SKM-1 (cell line): ENCODE data around the gene MCCC1.
"Not testable (repeated sequence)": the region's sequence is repeated elsewhere in the genome, so short reads cannot be mapped to it uniquely, and the experiment has no call there.

ENCODE experiments used
- DNase-seq: peaks from one replicate; lab custom pipeline; 2025; ENCODE audit not compliant: unreplicated experiment; lab: John Stamatoyannopoulos, UW

MCCC1 gene

DNA sequence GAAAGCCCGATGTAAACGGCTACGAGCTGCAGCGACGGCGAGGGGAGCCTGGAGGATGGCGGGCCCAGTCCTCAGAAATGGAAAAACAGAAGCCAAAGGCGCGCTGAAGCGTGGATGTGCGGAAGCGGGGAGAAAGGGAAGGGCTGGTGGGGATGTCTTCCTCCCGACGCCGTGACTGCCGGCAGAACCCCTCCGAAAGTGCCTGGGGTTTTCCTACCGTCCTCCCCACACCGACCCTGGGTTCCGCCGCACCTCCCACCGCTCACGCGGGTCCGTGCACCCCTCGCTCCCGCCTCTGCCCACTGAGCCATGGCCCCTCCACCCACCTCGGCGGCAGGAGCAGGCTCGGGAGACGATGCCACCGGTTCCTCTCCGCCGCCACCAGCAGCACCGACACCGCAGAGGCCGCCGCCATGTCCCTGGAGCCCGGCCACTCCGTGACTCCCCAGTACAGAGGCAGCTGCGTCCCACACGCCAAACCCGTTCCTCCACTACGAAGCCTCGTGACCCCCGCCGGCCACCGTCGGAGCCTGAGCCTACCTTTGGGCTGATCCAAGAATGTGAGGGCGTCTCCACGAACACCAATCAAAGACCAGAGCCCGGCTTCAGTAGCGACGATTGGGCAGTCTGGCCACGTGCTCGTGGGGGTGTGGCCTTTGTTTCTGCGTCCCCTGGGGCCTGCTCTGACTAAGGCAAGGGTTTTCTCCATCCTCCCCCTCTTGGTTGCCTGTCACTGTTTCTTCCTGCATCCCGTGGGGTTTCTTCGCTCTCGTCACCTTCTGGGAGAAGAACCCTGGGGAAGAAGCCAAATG is at the start of gene MCCC1:
Gene MCCC1, minus strand, starts transcription at position 471 of the 812 bp plus-strand sequence. Its CDS starts 56 bp downstream, at position 415.
- DNase-seq, result peak; percentile 98

DNA sequence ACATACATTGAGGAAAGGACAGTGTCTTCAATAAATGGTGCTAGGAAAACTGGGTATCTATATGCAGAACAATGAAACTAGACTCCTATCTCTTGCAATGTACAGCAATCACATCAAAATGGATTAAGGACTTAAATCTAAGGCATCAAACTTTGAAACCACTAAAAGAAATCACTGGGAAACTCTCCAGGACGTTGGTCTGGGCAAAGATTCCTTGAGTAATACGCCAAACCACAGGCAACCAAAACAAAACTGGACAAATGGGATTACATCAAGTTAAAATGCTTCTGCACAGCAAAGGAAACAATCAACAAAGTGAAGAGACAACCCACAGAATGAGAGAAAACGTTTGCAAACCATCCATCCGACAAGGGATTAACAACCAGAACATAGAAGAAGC is 48.8 kb upstream of the MCCC1 start:
- no peak for DNase-seq

DNA sequence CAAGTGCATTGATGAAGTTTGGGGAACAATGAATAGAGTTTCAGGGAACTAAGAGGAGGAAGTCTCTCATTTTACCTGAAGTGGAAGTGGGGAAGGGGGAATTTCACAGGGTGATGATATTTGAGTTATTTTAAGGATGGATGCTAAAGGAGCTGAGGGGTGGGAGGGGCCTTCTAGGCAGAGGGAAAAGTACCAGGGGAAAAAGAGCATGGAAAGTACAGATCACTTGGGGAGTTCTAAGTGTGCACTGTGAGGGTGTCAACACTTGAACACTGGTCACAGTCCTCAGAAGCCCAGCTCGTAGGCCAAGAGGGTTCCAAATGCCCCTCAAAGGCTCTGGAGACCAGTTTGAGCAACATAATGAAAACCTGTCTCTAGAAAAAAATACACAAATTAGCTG is 45.1 kb upstream of the MCCC1 start:
- DNase-seq, result no peak

DNA sequence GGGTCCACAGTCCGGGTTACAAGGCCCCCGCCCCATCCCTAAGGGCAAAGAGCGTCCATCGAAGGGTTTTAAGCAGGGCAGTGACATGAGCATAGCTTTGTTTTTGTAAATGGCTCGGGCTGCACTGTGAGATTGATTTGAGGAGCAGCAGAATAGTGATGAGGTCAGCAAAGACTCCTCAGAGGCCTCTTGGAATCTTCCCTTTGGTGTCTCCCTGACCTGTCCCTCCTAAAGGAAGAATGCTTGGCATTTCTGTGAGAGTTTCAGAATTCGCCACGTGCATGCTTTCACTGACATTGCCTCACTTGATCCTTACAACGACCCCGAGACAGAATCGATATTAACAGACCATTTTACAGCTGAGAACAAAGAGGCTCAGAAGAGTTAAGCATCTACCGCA is 42.9 kb upstream of the MCCC1 start:
- DNase-seq, result no peak

DNA sequence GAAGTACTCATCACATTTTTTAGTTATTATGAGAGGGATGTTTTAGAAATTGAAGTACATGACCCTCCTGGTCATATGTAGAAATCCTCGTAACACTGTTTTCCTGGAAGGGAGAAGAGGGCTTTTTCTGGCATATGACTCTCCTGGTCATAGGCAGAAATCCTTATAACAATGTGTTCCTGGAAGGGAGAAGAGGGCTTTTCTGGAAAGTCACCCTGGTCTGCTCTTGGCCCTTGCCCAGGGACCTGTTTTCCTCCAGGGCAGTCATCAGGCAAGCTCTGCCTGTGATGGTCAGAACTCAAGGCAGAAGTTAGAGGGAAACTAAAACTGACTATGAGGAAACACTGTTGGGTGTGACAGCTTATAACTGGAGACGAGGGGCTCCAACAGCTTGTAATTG is 35.5 kb upstream of the MCCC1 start:
- DNase-seq, result no peak

DNA sequence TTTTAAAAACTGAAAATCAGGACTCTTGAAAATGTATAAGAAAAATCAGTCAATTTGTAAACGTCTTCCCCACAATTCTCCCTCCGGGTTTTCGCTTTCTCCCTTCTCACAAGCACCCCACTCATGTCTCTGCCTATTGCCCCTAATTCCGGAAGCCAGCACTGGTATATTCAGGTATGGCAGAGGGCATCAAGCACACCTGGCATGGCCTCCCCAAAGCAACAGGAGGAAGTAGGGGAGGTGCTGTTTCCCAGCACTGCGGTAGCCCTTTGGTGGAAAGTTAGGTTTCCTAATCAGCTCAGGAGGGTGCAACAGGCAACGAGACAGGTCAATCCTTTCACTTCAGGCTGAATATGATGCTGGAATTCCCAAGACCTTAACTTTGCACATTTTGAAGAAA is 33.1 kb upstream of the MCCC1 start:
- no peak for DNase-seq

DNA sequence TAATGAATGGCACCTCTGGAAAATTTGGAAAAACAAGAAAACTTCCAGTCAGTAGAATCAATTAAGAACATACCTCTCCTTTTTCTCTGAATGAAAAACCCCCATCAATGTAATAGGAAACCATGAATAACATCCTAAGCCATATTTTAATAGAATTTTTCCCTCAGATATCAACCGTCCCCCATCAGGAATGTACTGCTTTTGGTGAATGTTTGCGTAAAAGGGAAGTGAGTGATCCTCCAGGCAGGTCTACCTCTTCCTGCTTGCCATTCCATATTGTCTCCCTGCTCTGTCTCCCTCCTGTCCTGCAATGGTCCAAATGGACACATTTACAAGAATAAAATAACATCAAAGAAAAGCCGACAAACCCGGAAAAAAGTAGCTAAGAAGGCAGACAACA is 32.4 kb upstream of the MCCC1 start:
- no peak for DNase-seq

DNA sequence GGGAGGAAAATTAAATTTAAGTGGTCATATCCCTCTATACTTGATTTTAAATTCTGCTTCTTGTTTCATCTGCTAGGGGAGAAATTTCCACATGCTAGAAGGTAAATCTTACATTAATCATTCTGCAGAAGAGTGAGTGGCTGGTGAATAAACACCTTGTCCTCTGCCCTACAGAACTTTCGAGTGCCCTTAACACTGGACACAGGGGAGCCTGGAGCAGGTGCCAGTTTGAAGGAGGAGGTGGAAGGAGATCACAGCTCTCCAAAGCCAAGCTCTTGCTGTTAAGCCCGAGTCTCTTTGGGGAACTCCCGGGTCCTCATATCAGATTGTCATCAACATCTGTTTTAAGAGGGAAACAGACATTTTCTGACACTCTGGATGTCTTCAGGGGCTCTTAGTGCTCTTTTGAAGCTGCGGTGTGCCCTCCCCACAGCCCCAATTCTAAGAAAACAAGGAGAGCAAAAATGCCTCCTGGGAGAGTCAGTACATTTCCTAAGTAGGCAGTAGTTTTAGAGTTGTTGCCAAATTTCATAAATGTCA is 32.0 kb upstream of the MCCC1 start:
- DNase-seq, result no peak

DNA sequence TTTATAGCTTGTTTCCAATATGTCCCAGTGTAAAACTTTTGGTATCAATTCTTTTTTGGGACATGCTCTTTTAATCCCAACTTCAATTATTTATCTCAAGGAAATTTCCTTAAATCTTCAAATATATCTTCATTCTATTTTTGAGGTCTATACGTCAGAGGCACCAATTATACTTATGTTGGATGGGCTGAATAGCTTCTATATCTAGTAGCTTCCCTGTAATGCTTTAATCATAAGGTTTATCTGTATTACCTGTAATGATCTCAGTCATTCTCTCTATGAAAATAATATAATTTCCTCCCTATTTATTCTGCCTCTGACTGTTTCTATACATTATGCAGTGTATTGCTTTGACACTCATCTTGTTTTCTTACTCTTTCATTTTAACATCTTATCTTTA is 29.9 kb upstream of the MCCC1 start:
- no peak for DNase-seq

DNA sequence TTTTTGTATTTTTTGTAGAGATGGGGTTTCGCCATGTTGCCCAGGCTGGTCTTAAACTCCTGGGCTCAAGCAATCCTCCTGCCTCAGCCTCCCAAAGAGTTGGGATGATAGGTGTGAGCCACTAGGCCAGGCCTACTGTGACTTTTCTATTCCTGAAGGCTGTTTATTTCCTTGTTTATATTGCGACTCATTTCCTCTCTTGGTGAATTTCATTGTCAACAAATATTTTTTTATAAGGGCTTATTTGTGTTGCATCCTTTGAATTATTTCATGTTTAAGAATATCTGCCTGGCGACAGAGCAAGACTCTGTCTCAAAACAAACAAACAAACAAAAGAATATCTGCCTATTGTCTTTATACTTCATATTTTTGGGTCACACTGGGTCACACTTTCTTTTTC is 29.4 kb upstream of the MCCC1 start:
- DNase-seq, result no peak

DNA sequence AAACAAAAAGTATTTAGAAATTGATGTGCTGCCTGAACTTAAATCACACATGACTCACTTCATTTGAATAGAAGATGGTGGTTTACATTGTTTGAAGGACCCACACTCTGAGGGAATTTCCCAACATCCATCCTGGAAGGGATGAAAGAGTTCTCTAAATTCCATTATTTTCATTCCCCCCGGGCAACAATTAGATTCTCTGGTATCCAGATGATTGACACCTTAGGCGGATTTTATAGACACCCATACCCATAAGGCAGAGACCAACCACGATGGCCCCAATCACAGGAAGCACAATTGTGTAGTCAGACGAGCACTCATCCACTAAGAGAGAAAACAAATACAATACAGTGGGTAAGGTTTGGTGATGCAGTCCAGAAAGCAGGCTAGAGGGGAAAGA is 24.6 kb upstream of the MCCC1 start:
- DNase-seq, result no peak

DNA sequence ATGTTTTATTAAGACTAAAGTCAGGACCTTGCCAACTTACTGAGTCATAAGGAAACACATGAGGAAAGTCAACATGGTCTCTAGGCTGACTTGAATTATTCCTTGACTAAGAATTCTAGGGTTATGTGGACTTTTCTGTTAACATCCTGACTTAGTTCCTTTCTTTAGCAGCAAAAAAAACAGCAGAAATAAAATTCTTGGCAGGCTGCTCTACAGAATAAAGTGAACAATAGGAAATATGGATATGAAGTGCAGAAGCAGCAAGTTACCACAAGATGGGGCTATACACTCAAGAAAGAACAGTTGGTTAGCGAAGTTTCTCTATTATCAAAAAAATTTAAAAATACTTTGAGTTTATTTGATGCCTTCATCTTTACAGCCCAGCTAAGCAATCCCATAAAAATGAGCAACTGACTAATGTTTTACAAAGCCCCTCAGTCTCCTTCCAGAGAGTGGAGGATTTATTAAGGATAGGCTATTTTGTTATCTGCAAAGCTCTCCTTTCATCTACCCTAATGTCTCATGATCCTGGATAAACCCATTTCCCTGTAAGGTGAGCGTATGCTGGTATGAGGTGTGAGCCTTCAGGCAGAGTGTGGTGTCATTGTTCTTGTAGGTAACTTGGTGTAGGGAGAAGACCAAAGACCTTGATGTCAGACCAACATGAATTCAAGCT is 23.1 kb upstream of the MCCC1 start:
- peak; percentile 40 for DNase-seq

DNA sequence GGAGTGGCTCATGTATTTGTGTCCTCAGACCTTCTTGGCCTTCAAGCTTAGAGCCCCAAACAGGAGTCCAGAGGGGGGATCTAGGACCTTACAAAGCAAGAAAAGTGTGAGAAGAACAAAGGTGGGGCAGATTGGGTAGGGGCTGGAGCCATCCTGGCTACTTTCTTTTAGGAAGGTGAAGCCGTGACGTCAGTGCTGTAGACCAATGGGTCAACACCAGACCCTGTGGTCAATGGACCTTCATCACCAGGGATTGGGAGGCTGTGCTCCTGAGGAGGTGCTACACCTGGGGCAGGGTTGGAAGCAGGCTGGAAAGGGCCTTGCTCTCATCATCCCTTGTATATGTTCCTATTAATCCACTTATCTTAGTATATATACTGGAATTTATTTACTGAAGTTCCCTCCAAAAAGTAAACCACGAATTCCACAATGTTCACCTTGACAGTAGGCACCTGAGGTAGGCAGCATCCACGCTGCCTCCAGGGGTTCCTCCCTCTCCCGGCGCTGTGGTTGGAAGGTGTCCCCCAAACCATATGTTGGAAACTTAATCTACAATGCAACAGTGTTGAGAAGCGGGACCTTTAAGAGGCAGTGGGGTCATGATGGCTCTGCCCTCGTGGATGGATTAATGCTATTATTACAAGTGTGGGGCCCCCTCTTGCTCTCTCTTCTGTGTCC is 21.4 kb upstream of the MCCC1 start:
- no peak for DNase-seq

DNA sequence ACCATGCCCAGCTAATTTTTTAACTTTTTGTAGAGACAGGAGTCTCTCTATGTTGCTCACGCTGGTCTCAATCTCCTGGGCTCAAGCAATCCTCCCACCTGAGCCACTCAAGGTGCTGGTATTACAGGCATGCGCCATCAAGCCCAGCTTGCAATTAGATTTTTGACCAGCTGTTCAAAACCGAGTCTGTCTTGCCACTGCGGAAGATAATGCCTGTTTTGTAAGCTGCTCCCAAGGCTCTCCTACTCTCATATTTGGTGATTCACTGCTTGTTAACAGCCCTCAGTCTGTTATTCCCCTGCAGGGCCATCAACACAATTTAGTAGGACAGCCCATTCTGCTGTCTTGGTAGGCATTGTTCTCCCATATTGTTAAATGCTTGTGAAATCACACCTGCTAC is 17.8 kb upstream of the MCCC1 start:
- no peak for DNase-seq

DNA sequence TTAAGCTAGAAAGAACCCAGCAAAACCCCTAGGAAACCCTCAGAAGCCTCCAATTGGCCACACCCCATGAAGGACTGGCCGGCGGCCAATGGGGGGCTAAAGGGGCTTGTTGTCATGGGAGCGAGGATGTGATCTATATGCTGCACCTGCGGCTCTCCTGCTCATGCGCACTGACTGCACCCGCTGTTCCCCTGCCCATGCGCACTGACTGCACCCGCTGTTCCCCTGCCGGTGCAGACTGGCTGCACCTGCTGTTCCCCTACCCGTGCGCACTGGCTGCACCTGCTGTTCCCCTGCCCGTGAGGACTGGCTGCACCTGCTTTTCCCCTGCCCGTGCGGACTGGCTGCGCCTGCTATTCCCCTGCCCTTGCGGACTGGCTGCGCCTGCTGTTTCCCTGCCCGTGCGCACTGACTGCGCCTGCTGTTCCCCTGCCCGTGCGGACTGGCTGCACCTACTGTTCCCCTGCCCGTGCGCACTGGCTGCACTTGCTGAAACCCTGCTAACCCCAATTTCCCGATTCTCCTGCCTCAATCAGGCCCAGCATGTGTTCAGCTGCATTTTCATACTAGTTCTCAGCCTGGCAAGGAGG is 16.8 kb upstream of the MCCC1 start:
- DNase-seq, result no peak

DNA sequence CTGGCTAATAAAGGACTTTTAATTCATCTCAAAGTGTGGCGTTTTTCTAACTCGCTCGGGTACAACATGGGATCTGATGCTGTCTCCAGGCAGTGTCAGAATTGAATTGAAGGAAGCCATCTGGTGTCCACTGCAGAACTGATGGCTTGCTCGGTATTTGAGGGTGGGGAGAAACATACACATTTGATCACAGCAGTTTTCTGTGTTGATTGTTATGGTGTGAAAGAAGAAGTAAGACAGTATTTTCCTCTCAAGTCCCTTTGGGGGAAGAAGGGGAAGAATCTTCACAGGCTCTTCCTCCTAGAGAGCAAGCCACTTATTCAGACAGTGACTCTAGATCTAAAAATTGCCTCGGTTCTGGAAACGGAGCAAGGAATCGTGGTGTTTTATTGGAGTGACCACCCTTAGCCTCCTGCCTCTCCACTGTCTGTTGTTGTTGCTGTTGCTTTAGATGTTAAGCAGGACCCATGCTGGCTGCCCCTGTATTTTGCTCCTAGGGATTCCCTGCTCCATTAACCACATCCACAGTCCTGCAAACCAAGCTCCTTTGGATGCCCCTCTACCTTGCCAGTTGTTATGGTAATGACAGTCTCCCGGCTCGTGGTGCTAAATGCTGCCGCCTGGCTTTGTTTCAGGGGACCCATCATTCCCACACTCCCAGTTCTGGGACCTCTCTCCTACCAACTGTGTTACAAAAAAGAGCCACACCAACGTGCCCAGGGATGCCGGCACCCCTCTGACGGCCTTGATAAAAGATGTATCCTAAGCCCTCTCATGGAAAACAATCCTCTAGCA is 15.3 kb upstream of the MCCC1 start:
- DNase-seq, result no peak

DNA sequence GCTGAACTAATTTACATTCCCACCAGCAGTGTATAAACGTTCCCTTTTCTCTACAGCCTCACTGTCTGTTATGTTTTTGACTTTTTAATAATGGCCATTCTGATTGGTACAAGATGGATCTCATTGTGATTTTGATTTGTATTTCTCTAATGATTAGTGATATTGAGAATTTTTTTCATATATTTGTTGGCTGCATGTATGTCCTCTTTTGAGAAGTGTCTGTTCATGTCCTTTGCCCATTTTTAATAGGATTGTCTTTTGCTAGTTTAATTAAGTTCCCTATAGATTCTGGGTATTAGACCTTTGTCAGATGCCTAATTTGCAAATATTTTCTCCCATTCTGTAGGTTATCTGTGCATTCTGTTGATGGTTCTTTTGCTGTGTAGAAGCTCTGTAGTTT is 10.6 kb upstream of the MCCC1 start:
- DNase-seq, result not testable (repeated sequence)

DNA sequence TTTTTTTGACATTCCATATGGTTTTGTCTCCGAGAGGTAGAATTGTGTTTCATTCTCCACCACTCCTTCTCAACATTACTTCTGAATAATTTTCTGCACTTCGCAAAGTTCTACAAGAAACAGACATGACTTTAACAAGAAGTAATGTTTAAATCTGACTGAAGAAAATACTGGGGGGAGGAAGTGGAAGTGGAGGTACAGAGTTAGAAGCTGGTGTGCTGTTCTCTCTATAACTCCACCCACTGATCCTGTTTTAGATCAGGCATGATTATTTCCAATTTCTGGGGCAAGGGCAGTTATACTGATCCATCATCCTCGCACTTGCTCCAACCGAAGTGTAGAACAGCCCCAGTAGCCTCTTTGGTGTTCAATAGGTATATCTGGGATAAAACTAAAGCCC is 9.2 kb upstream of the MCCC1 start:
- no peak for DNase-seq

DNA sequence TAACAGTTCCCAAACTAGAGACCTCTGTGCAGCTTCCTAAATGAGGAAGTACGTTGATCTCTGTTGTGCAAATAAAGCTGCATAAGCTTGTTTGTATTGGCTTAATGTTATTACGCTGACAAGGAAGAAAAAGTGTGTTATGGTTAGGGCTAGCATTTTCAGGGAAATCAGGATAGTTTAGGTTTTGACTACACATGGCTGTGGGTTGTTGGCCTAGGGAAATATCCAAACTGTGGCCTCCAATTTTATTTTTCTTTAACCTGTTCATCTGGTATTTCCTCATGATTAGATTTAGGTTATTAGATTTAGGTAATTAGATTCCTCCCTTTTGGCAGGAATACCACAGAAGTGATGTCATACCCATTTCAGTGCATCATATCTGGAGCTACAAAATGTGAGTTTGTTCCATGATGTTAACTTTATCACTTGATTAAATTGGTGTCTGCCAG is 8.7 kb upstream of the MCCC1 start:
- no peak for DNase-seq

DNA sequence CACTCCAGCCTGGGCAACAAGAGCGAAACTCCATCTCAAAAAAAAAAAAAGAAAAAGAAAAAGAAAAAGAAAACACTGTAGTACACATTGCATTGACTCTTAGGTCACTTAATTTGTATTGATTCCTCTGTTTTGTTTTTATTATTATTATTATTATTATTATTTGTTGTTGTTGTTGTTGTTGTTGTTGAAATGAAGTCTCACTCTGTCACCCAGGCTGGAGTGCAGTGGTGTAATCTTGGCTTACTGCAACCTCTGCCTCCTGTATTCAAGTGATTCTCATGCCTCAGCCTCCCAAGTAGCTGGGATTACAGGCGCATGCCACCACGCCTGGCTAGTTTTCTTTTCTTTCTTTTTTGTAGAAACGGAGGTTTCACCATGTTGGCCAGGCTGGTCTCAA is 8.1 kb upstream of the MCCC1 start:
- DNase-seq, result not testable (repeated sequence)

DNA sequence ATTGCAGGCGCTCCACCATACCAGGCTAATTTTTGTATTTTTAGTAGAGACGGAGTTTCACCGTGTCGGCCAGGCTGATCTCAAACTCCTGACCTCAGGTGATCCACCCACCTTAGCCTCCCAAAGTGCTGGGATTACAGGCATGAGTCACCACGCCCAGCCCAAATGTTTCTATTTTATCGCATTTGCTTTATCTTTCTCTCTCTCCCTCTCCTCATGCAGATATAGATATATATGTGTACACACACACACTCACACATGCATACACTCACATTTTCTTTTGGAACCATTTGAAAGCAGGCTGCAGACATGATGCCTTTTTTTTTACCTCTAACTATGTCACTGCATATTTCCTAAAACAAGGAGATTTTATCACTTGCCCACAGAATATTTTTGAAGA is 7.3 kb upstream of the MCCC1 start:
- DNase-seq, result no peak
